ENCODE data around the gene GGT5.

Gene GGT5

GRCh38 chr22:24181996-24182899, 62.6 kb downstream of the GGT5 start:
- DNase-seq (ENCODE audit: low spot score): no peak

- DNase-seq (ENCODE audit: low spot score): no peak
These were observed 63.5 kb downstream of the GGT5 start, which contains the start of gene SUSD2 for GRCh38 chr22:24181088-24181995. SUSD2 (plus strand) TSS chr22:24181487; CDS start chr22:24181520, 33 bp downstream.

GRCh38 chr22:24180316-24181087, 64.4 kb downstream of the GGT5 start:
- no peak for DNase-seq (ENCODE audit: low spot score)

- no peak for DNase-seq (ENCODE audit: low spot score)
These were observed 65.2 kb downstream of the GGT5 start for GRCh38 chr22:24179478-24180210.

GRCh38 chr22:24178502-24179440, 66.1 kb downstream of the GGT5 start:
- no peak for DNase-seq (ENCODE audit: low spot score)

GRCh38 chr22:24178021-24178431, 66.9 kb downstream of the GGT5 start:
- no peak for DNase-seq (ENCODE audit: low spot score)

- no peak for DNase-seq (ENCODE audit: low spot score)
These were observed 67.4 kb downstream of the GGT5 start for GRCh38 chr22:24177456-24177855.

- DNase-seq (ENCODE audit: low spot score): no peak
These were observed 67.8 kb downstream of the GGT5 start for GRCh38 chr22:24177045-24177444.

GRCh38 chr22:24176630-24177029, 68.3 kb downstream of the GGT5 start:
- no peak for DNase-seq (ENCODE audit: low spot score)

- no peak for DNase-seq (ENCODE audit: low spot score)
These were observed 68.8 kb downstream of the GGT5 start for GRCh38 chr22:24176040-24176439.

- DNase-seq (ENCODE audit: low spot score): peak; percentile 69
These were observed 69.6 kb downstream of the GGT5 start for GRCh38 chr22:24175160-24175808.

- no peak for DNase-seq (ENCODE audit: low spot score)
These were observed 73.1 kb downstream of the GGT5 start for GRCh38 chr22:24171822-24172221.

GRCh38 chr22:24170632-24171031, 74.2 kb downstream of the GGT5 start:
- DNase-seq (ENCODE audit: low spot score): no peak

GRCh38 chr22:24170188-24170587, 74.7 kb downstream of the GGT5 start:
- DNase-seq (ENCODE audit: low spot score): no peak
